Central memory CD8-positive, alpha-beta T cell (primary cell): ENCODE data around the gene RAP1GAP.
A peak's percentile ranks its signal among the peaks of the same experiment; 100 is the strongest.

ENCODE experiments used
- ATAC-seq: fragments of 150-1000 bp; cut with Tn5 transposase; replicated peaks from 2 replicates; pipeline ENCODE4 v1.10.0; 2022; ENCODE audit warnings: mild to moderate bottlenecking, moderate FRiP score, moderate number of reproducible peaks; ENCODE audit not compliant: poor library complexity, severe bottlenecking; ENCODE audit errors: extremely low read depth
- DNase-seq, 2 donors: peaks; one replicate each; pipeline ENCODE4 v3.0.0; 2021; ENCODE audit warnings: low spot score in 2 of 2
- H3K27ac Mint-ChIP-seq: one replicate; pipeline ENCODE4 v1.8.0; 2022; ENCODE audit warnings: low read depth, mild to moderate bottlenecking, moderate library complexity, mixed read lengths
- H3K27me3 Mint-ChIP-seq: one replicate; pipeline ENCODE4 v1.8.0; 2022; ENCODE audit warnings: mixed read lengths
- H3K36me3 Mint-ChIP-seq: one replicate; pipeline ENCODE4 v1.8.0; 2022; ENCODE audit warnings: mild to moderate bottlenecking, moderate library complexity, mixed read lengths; ENCODE audit not compliant: insufficient read depth
- H3K4me1 Mint-ChIP-seq: one replicate; pipeline ENCODE4 v1.8.0; 2022; ENCODE audit warnings: mixed read lengths
- H3K4me3 Mint-ChIP-seq: one replicate; pipeline ENCODE4 v1.8.0; 2022; ENCODE audit warnings: mild to moderate bottlenecking, moderate library complexity, mixed read lengths
- H3K9me3 Mint-ChIP-seq: one replicate; pipeline ENCODE4 v1.8.0; 2022; ENCODE audit warnings: mixed read lengths

Gene RAP1GAP

GRCh38 chr1:21610989-21611785 is 58.0 kb downstream of the RAP1GAP start:
- Mint-ChIP-seq H3K9me3 (no peaks in the 10 kb centered on the region), H3K4me3 (no peak overlapping the region), H3K27ac (no peak overlapping the region), H3K36me3 (peaks cover 4% of the 10 kb centered on the region), H3K4me1 (peaks cover 15% of the 10 kb centered on the region), H3K27me3 (peaks cover 27% of the 10 kb centered on the region)
- no peak for ATAC-seq
- DNase-seq = no peak

- H3K9me3 Mint-ChIP-seq = no peaks in the 10 kb centered on the region
- H3K4me1 Mint-ChIP-seq = peaks cover 15% of the 10 kb centered on the region
- DNase-seq = no peak
- no peak overlapping the region for H3K27ac Mint-ChIP-seq
- no peak for ATAC-seq
- H3K27me3 Mint-ChIP-seq = peaks cover 27% of the 10 kb centered on the region
- peaks cover 4% of the 10 kb centered on the region for H3K36me3 Mint-ChIP-seq
- no peak overlapping the region for H3K4me3 Mint-ChIP-seq
These were observed 59.1 kb downstream of the RAP1GAP start for GRCh38 chr1:21610027-21610426.

GRCh38 chr1:21608798-21609197 is 60.4 kb downstream of the RAP1GAP start:
- no peak for DNase-seq
- H3K9me3 Mint-ChIP-seq = no peaks in the 10 kb centered on the region
- peaks cover 15% of the 10 kb centered on the region for H3K4me1 Mint-ChIP-seq
- H3K36me3 Mint-ChIP-seq = peaks cover 4% of the 10 kb centered on the region
- H3K27me3 Mint-ChIP-seq = peaks cover 27% of the 10 kb centered on the region
- no peak overlapping the region for H3K4me3 Mint-ChIP-seq
- H3K27ac Mint-ChIP-seq = no peak overlapping the region
- no peak for ATAC-seq

- Mint-ChIP-seq H3K36me3 (peaks cover 4% of the 10 kb centered on the region), H3K27ac (no peak overlapping the region), H3K4me1 (peaks cover 15% of the 10 kb centered on the region), H3K9me3 (no peaks in the 10 kb centered on the region), H3K4me3 (peak overlapping the region; percentile 16), H3K27me3 (peaks cover 27% of the 10 kb centered on the region)
- DNase-seq (no peak), ATAC-seq (no peak)
These were observed 61.3 kb downstream of the RAP1GAP start for GRCh38 chr1:21607549-21608529.

- Mint-ChIP-seq H3K27me3 (peaks cover 30% of the 10 kb centered on the region), H3K9me3 (no peaks in the 10 kb centered on the region), H3K36me3 (peaks cover 2% of the 10 kb centered on the region), H3K4me1 (peaks cover 15% of the 10 kb centered on the region), H3K27ac (no peak overlapping the region), H3K4me3 (no peak overlapping the region)
- ATAC-seq (no peak), DNase-seq (no peak)
These were observed 63.0 kb downstream of the RAP1GAP start for GRCh38 chr1:21605964-21606705.

GRCh38 chr1:21605012-21605715 is 64.0 kb downstream of the RAP1GAP start:
- no peak for ATAC-seq
- Mint-ChIP-seq H3K4me1 (peaks cover 15% of the 10 kb centered on the region), H3K36me3 (peaks cover 2% of the 10 kb centered on the region), H3K9me3 (no peaks in the 10 kb centered on the region), H3K27ac (no peak overlapping the region), H3K4me3 (no peak overlapping the region), H3K27me3 (peaks cover 39% of the 10 kb centered on the region)
- no peak for DNase-seq

GRCh38 chr1:21604208-21604957 is 64.8 kb downstream of the RAP1GAP start:
- no peak for DNase-seq
- Mint-ChIP-seq H3K4me1 (peaks cover 15% of the 10 kb centered on the region), H3K27ac (no peak overlapping the region), H3K27me3 (peaks cover 43% of the 10 kb centered on the region), H3K4me3 (no peak overlapping the region), H3K36me3 (peaks cover 2% of the 10 kb centered on the region), H3K9me3 (no peaks in the 10 kb centered on the region)
- ATAC-seq = no peak

- H3K36me3 Mint-ChIP-seq = no peaks in the 10 kb centered on the region
- no peak overlapping the region for H3K27ac Mint-ChIP-seq
- H3K4me1 Mint-ChIP-seq = peaks cover 10% of the 10 kb centered on the region
- DNase-seq (no peak), ATAC-seq (no peak)
- no peak overlapping the region for H3K4me3 Mint-ChIP-seq
- no peaks in the 10 kb centered on the region for H3K9me3 Mint-ChIP-seq
- H3K27me3 Mint-ChIP-seq = peaks cover 43% of the 10 kb centered on the region
These were observed 65.7 kb downstream of the RAP1GAP start for GRCh38 chr1:21603177-21604138.

GRCh38 chr1:21601278-21602048 is 67.7 kb downstream of the RAP1GAP start:
- Mint-ChIP-seq H3K9me3 (no peaks in the 10 kb centered on the region), H3K27ac (no peak overlapping the region), H3K27me3 (peaks cover 44% of the 10 kb centered on the region), H3K4me1 (no peaks in the 10 kb centered on the region), H3K4me3 (no peak overlapping the region), H3K36me3 (no peaks in the 10 kb centered on the region)
- ATAC-seq (no peak), DNase-seq (no peak)

GRCh38 chr1:21599402-21599801 is 69.8 kb downstream of the RAP1GAP start:
- no peaks in the 10 kb centered on the region for H3K9me3 Mint-ChIP-seq
- H3K4me1 Mint-ChIP-seq = no peaks in the 10 kb centered on the region
- no peak overlapping the region for H3K4me3 Mint-ChIP-seq
- DNase-seq (no peak), ATAC-seq (no peak)
- H3K27ac Mint-ChIP-seq = no peak overlapping the region
- H3K36me3 Mint-ChIP-seq = no peaks in the 10 kb centered on the region
- H3K27me3 Mint-ChIP-seq = peaks cover 55% of the 10 kb centered on the region
